NCI-H128 (cell line): Measurements from ENCODE around the gene ORM1.
"Not testable (repeated sequence)": the region's sequence is repeated elsewhere in the genome, so short reads cannot be mapped to it uniquely, and the experiment has no call there.

ENCODE experiments used
- DNase-seq: peaks from one replicate; lab custom pipeline; 2025; ENCODE audit not compliant: unreplicated experiment; lab: John Stamatoyannopoulos, UW

Gene ORM1

GRCh38 chr9:114304416-114305188 is 18.3 kb upstream of the ORM1 start:
- no peak for DNase-seq

- DNase-seq: no peak
Measured at GRCh38 chr9:114307899-114308267, 15.0 kb upstream of the ORM1 start.

- DNase-seq: no peak
Measured at GRCh38 chr9:114308361-114308950, 14.4 kb upstream of the ORM1 start.

GRCh38 chr9:114309096-114309495 is 13.8 kb upstream of the ORM1 start:
- no peak for DNase-seq

- DNase-seq: no peak
Measured at GRCh38 chr9:114310471-114311450, 12.1 kb upstream of the ORM1 start.

- no peak for DNase-seq
Measured at GRCh38 chr9:114311571-114312512, 11.1 kb upstream of the ORM1 start.

- no peak for DNase-seq
Measured at GRCh38 chr9:114312513-114312875, 10.4 kb upstream of the ORM1 start.

- DNase-seq: no peak
Measured at GRCh38 chr9:114313186-114313585, 9.7 kb upstream of the ORM1 start.

GRCh38 chr9:114314256-114314867 is 8.5 kb upstream of the ORM1 start:
- no peak for DNase-seq

- DNase-seq: no peak
Measured at GRCh38 chr9:114314881-114315722, 7.8 kb upstream of the ORM1 start.

- no peak for DNase-seq
Measured at GRCh38 chr9:114315723-114316363, 7.1 kb upstream of the ORM1 start.

- DNase-seq: no peak
Measured at GRCh38 chr9:114316605-114317230, 6.2 kb upstream of the ORM1 start.

GRCh38 chr9:114317665-114318357 is 5.1 kb upstream of the ORM1 start:
- DNase-seq: no peak

- no peak for DNase-seq
Measured at GRCh38 chr9:114318416-114318815, 4.5 kb upstream of the ORM1 start.

GRCh38 chr9:114319147-114319546 is 3.8 kb upstream of the ORM1 start:
- no peak for DNase-seq

- not testable (repeated sequence) for DNase-seq
Measured at GRCh38 chr9:114320710-114321109, 2.2 kb upstream of the ORM1 start.

GRCh38 chr9:114321759-114322158 is 1.1 kb upstream of the ORM1 start:
- no peak for DNase-seq
